Tibial nerve (tissue), 4 donors: ENCODE data around the gene SLC35E1.

Experiments
- EP300 ChIP-seq, 2 donors: sonication (generic); formaldehyde crosslinking; IDR thresholded peaks; one replicate each; pipeline ENCODE4 v1.6.1; 2017; ENCODE audit warnings: antibody characterized with exemption in 2 of 2, mild to moderate bottlenecking in 1 of 2
- POLR2A ChIP-seq, 2 donors: fragments of 450-650 bp; IDR thresholded peaks; one replicate each; pipeline ENCODE4 v1.6.1; 2017; ENCODE audit warnings: antibody characterized with exemption in 2 of 2, mild to moderate bottlenecking in 2 of 2, moderate library complexity in 2 of 2
- TF ChIP-seq, protein P1 (sequence below), 5 experiments: fragments of 200-600 bp in 3 of 5; fragments of 450-650 bp in 2 of 5; sonication (generic) in 3 of 5; IDR thresholded peaks; one replicate each; pipeline ENCODE4 v1.5.1; 2016 to 2019; ENCODE audit warnings: antibody characterized with exemption in 5 of 5, mild to moderate bottlenecking in 3 of 5, moderate library complexity in 2 of 5

DNA sequence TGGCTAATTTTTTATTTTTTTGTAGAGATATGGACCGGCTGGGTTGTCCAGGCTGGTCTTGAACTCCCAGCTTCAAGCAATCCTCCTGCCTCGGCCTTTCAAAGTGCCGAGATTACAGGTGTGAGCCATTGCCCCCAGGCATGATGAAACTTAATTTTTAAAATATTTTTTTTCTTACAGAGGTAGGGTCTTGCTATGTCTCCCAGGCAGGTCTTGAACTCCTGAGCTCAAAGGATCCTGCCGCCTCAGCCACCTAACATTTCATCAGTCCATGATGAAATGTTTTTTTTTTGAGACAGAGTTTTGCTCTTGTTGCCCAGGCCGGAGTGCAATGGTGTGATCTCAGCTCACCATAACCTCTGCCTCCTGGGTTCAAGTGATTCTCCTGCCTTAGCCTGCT lies 63.7 kb downstream of the SLC35E1 start:
- TF ChIP-seq, protein P1, sequence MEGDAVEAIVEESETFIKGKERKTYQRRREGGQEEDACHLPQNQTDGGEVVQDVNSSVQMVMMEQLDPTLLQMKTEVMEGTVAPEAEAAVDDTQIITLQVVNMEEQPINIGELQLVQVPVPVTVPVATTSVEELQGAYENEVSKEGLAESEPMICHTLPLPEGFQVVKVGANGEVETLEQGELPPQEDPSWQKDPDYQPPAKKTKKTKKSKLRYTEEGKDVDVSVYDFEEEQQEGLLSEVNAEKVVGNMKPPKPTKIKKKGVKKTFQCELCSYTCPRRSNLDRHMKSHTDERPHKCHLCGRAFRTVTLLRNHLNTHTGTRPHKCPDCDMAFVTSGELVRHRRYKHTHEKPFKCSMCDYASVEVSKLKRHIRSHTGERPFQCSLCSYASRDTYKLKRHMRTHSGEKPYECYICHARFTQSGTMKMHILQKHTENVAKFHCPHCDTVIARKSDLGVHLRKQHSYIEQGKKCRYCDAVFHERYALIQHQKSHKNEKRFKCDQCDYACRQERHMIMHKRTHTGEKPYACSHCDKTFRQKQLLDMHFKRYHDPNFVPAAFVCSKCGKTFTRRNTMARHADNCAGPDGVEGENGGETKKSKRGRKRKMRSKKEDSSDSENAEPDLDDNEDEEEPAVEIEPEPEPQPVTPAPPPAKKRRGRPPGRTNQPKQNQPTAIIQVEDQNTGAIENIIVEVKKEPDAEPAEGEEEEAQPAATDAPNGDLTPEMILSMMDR (IDR thresholded peaks at IDR 0.05): no peak
- no peak for TF ChIP-seq POLR2A (IDR thresholded peaks at IDR 0.05)
- no peak for TF ChIP-seq EP300 (IDR thresholded peaks at IDR 0.05)
